T-helper 2 cell (primary cell): ENCODE data around the gene TCF21.
A peak's percentile ranks its signal among the peaks of the same experiment; 100 is the strongest.

Experiments used
- DNase-seq, 5 experiments: peaks; one replicate each; pipeline versions ENCODE4 v3.0.0 to v3.0.0-alpha.2; 2012 to 2022

The TCF21 gene

DNA sequence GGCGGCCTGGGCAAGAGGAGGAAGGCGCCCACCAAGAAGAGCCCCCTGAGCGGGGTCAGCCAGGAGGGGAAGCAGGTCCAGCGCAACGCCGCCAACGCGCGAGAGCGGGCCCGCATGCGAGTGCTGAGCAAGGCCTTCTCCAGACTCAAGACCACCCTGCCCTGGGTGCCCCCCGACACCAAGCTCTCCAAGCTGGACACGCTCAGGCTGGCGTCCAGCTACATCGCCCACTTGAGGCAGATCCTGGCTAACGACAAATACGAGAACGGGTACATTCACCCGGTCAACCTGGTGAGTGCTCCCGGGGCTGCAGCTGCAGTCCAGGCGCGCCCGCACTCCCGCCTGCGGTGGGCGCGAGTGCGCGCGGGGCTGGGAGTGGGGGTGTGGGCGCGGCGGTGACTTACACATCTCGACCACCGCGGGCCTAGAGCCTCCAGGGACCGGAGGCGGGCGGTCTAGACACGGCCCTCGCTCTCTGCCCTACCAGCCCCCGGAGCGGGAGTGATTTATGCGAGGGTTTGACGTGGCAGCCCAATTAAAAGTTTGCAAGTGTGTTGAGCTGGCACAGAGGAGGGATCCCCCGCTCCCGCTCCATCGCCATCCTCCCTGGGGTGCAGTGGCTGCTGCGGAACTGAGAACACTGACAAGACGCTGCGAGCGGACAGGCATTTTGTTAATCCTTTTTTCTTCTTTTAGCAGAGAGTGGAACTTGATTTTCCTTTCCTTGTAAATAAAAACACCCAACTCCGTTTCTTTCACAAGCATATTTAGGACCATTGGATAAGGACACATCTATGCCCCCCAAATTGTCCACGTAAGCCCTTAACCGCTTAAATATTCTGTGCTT is 867 bp downstream of the TCF21 start:
- peak in 1 of 5 experiments; percentile 16 for DNase-seq

DNA sequence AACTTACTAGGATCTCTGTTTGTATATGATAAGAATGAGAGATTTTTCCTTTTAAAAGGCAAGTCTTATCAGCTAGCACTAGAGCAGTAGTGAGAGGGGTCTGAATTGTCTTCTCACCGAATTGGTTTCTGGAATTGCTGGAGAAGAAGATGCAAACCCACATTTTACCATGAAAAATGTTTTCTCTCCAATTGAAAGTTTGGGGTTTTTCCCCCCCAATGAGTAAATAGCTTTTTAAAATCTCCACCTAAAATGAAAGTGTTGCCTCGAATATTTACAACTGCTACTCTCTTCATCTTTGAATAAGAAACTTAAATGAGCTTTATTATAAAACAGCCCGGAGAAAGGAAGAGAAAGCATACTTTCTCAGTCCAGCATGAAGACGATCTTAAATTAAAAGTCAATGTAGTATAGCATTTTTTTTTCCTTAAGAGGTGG is 1.8 kb downstream of the TCF21 start:
- no peak for DNase-seq

DNA sequence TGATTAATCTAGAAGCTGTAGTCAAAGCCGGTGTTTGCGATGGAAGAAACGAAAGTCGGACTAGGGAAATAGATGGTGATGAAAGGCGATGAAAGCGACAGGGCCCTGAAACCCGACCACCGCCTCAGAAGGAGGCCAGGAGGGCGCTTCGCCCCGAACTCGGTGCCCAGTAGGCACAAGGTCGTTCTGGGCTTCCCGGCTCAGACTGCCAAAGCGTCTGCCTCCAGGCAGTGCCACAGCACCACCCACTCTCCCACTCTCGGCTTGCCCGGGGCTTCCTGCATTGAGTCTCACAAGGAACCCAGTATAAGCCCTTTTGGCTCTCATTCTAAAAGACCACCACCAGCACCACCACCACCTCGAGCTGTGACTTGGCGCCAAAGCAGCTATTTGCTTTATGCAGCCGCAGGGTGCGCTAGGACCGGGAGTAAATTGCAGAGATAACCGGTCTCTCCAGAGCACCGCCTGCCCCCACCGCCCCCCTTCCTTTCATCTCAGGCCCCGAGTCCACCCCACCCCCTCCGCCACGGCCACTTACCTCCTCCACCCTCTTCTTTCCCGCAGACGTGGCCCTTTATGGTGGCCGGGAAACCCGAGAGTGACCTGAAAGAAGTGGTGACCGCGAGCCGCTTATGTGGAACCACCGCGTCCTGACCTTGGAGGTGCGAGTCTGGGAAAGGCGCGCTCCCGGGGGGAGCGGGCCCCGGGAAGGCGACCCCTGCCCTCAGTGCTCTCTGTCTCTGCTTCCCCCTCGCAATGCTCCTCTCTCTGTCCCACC is 2.4 kb downstream of the TCF21 start:
- peak in 1 of 5 experiments; percentile 5 for DNase-seq

DNA sequence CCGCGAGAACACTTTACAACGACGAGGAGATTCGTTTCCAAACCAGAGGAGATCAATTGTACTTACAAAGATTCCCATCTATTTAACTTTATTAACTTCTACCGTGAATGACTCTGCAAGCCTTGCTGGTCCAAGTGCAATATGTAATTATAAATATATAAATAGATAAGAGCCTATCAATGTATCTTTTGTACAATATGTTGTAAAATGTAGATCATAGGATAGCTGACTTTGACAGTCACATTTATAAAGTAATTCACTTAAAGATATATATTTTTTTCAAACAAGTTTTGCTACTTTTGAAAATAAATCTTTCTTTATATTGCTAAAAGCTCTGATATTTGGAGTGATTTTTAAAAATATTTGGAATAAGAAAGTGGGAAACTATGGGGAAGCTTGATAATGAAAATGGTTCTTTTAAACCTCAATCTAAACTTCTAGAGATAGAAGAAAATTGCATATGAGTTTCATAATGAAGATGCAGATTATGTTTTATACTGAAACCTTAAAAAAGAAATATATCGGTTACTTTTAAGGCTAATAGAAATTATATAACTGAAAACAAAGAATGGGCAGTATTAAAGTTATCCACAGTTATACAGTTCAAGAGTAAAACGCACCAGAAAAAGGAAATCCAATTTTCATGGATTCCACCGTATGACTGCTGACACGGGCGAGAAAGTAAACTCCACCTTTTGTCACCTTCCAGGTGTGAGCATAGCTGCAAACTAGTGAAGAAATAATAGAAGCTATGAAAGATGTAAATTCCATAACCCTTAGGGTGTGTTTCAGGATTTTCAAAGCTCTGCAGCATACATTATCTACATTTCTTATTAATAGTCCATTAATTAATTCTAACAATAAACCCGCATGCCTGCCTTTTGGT is 3.3 kb downstream of the TCF21 start:
- DNase-seq, result no peak

DNA sequence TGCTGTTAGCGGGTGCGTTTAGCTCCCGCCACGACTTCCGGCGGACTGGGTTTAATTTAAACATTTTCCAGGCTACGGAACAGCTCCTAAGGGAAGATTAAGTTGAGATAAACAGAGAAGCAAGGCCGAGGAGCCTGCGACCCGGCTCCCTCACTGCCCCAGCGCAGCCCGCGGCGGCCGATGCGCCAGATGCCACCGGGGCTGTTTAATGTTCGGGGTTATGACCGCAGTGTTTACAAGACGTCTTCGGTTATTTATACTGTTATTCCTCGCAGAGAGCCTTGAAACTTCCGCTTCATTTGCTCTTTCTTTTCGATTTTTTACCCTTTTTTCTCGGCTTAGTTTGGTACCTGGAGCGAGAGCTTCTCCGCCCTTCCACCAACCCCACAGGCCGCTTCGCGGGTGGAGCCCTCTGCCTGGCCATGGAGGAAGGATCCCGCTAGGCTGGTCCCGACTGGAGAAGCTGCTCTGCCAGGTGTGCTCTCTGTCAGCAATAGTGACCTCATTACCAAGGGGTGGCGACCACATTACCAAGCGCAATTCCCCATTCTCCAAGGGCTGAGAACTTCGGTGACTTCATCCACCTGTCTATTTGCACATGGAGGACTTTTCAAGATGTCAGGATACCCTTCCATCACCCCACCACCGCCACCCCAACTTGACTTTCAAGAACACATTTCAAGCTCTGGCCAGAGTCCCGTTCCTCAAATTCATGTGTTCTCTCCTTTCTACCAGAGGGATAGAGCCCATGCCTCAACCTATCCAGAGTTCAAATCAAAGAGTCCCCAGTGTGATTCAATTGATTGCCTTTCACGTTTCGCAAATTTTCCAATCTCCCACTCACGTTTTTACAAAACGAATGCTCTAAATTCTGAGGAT is 4.1 kb downstream of the TCF21 start:
- no peak for DNase-seq

DNA sequence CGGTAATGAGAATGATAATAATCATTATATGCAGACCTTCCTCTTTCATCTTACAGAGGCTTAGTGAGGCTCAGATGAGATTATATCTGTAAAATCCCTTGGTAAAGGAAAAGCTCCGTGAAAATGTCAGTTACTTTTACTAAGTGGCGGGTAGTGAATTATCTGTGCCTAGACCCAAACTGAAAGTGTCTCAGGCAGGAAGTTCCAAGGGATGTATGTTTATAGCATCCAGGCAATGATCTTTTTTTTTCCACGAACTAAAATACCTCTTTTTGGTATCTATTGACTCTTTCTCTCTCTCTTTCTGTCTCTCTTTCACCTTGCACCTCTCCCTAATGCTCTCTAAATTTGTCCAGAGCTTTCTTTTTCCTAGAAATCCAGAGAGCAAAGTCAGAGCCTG is 5.0 kb downstream of the TCF21 start:
- no peak for DNase-seq

DNA sequence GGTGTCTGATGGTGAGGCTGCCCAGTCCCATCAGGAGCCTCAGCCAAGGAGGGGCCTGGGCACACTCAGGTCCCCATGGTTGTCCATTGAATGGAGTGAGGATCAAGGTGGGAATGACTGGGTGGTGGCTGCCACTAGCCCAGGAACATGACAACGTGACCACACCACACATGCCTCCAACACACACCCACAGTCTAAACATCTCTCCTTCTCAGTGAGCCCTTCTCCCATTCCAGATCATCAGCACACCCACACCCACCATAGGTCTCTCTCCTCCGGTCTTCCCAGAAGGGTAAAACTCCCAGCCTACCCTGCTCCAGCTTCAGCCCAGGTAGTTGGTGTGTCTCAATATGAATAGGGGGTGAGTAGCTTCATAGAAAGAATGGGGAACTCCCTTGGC is 5.5 kb downstream of the TCF21 start:
- DNase-seq, result no peak

DNA sequence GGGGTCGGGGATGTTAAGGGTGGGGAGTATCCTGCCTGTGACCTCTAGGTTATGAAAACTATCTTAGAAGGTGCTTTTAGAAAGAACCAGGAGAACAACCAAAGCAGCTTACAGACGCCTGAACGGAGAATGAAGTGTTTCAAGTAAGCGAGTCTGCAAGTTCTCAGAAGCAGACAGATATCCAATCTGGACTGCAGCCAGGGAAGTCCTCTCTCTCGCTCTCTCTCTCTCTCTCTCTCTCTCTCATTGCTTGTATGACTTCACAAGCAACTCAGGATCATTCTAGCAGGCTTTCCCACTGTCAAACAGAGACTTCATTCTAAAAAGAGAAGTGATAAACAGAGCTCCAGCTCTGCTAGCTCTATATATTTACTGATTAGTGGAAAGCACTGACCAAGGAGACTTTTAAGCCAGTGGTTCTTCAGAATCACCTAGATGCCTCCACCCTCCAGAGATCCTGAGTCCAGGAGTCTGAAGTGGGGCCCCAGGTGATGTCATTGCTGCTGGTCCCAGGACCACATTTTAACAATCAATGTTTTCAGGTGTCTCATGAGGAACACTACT is 6.0 kb downstream of the TCF21 start:
- DNase-seq, result no peak

DNA sequence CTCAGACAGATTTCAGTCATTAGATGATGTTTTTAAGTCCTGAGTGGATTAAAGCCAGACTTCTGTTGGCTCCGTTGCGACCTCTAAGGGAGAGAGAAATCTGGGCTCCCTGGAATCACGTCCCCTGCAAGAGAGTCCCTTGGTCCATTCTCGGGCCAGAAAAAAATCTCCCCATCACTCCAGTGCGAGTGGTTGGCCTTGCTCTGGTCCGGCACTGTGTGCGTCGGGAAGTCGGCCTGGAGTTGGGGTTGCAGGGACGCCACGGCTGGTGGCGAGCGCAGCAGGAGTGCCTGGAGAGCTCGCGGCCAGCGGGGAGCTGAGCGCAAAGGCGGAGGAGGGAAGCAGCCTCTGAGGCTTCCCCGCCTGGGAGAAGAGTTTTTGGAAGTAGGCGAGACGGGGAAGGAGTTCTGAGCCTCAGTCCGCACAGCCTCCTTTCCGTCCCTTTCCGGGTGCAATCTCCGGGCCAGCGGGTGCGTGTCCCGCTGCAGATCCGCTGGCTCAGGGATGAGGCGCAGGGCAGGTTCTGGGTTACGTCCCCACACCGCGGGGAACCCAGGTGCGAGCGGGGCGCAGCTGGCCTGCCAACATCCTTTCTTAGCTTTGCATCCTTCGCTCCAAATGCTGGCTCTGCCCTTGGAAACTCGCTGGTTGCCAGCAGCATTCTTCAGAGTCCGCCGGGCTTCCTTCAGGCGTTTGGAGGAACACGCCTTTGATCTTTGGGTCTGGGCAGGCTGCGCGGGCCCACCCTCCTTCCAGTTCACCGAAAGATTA is 6.8 kb downstream of the TCF21 start:
- DNase-seq, result no peak

DNA sequence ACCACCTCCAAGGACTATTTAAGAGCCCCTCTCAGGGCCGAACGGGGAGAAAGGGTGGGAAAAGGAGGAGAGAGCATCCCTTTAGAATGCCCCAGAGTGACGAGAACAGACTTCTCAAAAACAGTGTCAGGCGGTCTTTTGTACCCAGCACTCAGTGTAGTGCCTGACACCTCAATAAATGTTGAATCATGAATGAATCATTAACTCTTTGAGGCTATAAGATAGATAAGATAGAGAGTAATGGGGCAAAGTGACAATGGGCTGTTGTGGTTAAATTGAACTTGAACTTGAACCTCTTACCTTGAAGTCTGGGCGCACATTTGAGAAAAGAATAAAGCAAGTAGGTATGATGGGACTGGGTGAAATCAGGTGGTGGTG is 7.4 kb downstream of the TCF21 start:
- no peak for DNase-seq

DNA sequence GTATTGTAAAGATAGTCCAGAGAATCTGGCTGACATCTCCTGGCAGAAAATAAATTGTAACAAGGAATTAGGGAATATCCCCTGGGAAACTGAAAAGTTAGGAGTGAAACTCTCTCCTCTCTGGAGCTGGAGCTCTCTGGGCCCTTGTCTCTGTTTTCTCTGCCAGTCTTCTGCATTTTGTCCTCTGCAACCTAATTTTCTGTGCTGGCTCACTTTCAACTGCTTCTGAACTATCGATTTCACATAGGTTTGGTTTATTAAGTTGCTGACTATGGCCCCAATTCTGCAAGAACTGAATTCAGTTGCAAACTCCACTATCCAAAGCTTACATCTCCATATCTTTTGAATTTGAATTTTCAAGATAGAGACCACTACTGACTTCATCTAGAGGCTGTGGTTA is 9.3 kb downstream of the TCF21 start:
- no peak for DNase-seq

DNA sequence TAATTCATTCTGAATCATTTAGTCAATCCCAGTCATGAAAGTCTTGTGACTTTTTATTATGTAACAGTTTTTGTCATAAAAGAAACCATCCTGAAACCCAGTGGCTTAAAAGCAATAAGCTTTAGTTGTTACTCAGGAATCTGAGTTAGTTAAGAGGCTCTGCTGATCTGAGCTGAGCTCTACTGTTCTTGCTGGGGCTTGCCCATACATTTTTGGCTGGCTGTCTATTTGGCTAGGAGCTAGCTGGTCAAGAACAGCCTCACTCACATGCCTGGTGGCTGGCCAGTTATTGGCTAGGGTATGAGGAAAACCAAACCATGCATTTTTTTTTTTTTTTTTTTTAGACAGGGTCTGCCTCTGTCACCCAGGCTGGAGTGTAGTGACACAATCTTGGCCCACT is 10.6 kb downstream of the TCF21 start:
- DNase-seq, result no peak

DNA sequence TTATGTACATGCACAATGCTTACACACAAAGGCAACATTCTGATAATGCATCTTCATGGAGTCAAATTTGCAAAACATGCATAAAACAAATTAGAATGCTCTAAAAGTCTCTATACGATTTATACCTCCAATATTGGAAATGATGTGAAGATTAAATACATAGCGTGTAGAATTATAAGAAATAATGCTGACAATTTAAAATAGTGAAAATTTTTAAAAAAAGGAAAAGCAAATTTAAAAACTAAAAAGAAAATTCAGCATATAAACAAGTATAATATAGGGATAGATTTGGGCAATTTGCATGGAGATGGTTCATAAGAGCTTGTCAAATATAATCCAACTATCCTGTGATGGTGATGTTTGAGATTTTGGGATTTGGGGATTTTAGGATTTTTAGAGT is 14.9 kb downstream of the TCF21 start:
- no peak for DNase-seq

DNA sequence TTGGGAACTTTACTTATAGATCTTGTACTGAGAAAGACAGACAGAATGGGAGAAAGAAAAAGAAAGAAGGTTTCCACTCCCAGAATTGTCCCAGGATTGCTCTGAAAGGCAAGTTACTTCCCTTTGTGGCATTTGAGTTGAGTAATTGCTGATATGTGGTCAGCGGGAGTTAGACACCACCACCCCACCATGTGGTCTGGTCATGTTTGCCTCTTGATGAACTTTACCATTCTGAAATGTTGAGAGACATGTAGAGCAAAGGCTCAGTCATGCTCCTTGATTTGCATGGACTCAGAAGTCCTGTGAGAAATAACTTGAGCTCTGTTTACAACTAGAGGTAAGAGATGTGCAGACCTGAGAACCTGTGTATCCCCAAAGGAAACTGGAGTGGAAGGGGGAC is 17.1 kb downstream of the TCF21 start:
- no peak for DNase-seq

DNA sequence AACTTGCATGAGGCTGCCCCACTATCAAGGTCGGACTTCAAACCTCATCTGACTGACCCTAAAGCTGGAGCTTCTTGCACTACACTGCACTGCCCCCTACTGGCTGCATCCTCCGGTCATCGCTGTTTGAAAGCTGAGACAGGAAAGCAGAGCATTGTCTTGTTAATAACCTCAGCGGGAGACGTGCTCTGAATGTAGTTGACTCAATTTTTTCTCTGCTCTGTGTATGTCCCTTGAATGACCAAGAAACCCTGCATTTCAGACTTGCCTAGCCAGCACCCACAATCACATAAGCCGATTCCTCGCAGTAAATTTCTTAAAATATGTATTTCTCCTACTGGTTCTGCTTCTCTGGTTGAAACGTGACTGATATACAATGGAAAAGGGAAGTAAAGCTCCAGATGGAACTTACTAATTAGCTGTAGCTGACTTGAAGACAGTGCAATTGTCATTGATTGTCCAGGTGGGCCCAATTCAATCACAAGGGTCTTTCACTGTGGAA is 27.8 kb downstream of the TCF21 start:
- DNase-seq, result peak; percentile 21 to 65 (median 49)

DNA sequence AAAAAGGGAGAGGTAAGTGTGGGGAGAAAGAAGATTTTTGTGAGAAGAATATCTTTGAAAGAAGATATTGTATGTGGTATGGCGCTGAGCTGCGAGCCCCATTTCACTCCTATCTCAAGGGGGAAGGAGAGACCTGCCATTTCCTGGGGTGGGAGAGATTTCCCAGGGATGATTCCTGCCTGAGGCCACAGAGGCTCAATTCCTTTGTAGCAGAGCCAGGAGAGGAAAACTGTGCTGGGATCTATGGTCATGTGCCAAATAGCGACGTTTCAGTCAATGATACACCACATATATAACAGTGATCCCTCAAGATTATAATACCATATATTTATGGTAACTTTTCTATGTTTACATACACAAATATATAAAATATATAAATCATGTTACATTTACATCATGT is 28.9 kb downstream of the TCF21 start:
- DNase-seq, result no peak

DNA sequence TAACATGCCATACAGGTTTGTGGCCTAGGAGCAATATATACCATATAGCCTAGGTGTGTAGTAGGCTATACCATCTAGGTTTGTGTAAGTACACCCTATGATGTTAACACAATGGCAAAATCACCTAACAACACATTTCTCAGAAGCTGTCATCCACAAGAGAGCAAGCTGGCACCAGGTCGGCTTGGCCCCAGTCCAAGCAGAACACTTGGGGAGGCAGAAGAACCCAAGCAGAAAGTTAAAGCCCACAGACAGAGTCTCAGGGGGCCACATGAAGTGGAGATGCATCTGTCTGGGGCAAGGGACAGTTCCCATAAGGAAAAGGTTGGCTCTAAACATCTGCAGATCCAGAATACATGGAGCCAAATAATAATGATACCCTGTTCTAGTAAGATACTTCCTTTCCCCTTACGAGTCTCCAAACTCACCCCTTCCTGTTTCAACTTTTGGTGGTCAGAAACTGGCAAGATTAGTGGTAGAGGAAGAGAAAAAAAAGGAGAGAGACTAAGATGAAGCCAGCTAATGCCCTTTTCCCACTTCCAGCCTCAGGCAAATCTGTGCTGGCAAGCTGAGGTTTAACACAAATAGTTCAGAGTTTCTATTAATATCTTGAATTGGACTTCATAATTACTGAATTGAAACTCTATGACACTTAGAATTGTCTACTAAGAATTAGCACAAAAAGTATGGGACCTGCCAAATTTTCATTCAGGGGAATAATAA is 29.5 kb downstream of the TCF21 start:
- DNase-seq, result no peak

DNA sequence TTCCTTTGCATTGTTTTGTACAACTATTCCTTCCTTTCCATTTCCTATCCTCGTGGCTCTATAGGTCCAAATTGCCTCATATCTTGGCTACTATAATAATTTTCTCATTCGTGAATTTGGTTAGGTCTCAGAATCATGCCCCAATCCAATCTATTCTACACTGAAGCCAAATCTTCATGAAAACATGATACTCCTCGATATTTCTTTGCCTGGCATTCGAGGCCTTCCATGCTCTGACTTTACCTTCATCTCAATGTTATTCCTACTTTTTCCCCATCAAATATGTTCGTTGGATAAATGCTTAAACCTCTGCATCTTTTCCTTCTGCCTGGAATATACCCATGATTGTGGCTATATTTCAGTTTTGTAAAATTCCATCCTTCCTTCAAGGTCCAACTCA is 30.4 kb downstream of the TCF21 start:
- DNase-seq, result no peak

DNA sequence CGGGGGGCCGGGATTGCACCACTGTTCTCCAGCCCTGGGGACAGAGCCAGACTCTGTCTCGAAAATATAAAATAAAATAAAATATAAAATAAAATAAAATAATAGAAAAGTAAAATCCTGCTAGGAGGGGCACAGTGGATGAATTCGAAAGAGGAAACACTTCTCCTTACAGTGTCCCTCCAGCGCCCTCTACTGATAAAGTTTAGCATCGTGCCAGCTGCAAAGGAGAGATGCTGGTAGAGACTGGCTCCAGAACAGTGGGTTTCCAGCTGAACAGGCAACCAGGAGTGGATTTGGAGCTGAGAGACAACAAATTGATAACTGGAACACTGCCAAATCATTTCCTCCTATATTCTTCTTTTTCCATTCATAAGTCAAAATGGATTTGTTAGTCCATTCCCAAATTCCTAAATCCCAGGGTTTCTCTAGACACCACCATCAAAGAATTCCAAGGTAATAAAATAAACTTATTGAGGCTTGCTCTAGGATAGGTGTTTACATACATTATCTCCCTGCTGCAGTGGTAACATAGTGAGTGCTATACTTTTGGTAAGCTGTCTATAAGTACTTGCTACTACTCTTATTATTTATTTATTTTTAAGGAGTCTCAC is 32.4 kb downstream of the TCF21 start:
- DNase-seq, result peak in 4 of 5 experiments; percentile 33 to 69 (median 40)
